IMR-90 (cell line): Measurements from ENCODE around the gene MCF2L. TPM values are rescaled to one million over a fixed set of nuclear protein-coding genes. Genes with fewer than 3 reads are reported as not detected.

ENCODE experiments used
- ATAC-seq: fragments of 200-7000 bp; cut with Tn5 transposase; 2 replicates; pipeline ENCODE4 v1.9.1; 2020; ENCODE audit warnings: low read depth, mild to moderate bottlenecking, moderate library complexity
- BruUV-seq: library from RNA; stranded (reverse); fragments of 400-500 nt; replicated peaks from 2 replicates; lab custom pipeline; 2021; lab: Mats Ljungman, UMichigan
- CTCF ChIA-PET: fragments of 300-600 bp; formaldehyde crosslinking; extraction: SDS; loops from one replicate; lab custom pipeline; 2021; ENCODE audit warnings: antibody characterized with exemption; lab: Yijun Ruan, JAX
- POLR2A ChIA-PET: fragments of 300-600 bp; sonication (Branson Sonifier 250); formaldehyde crosslinking; loops from one replicate; lab custom pipeline; 2022; ENCODE audit warnings: antibody characterized with exemption; ENCODE audit not compliant: unreplicated experiment; lab: Charles Lee
- DNase-seq: peaks from one replicate; pipeline ENCODE4 v3.0.0; 2013
- H2AFZ ChIP-seq: replicated peaks from 2 replicates; pipeline ENCODE3; 2013; ENCODE audit warnings: low read length, mild to moderate bottlenecking; ENCODE audit not compliant: poor library complexity
- H2AK5ac ChIP-seq: 2 replicates; pipeline ENCODE4 v1.6.1; 2013; ENCODE audit warnings: low read depth, low read length, inconsistent platforms
- H2AK9ac ChIP-seq: replicated peaks from 2 replicates; pipeline ENCODE3; 2013; ENCODE audit warnings: mild to moderate bottlenecking, low read depth, low read length, moderate library complexity; ENCODE audit not compliant: poor library complexity
- H2BK120ac ChIP-seq: 2 replicates; pipeline ENCODE4 v1.6.1; 2013; ENCODE audit warnings: low read depth, low read length, inconsistent platforms
- H2BK15ac ChIP-seq: 3 replicates; pipeline ENCODE4 v1.6.1; 2013; ENCODE audit warnings: low read depth, low read length, inconsistent platforms
- H2BK20ac ChIP-seq: 2 replicates; pipeline ENCODE4 v1.6.1; 2013; ENCODE audit warnings: low read depth, mild to moderate bottlenecking, inconsistent platforms, low read length, moderate library complexity
- H2BK5ac ChIP-seq: 2 replicates; pipeline ENCODE4 v1.6.1; 2013; ENCODE audit warnings: mild to moderate bottlenecking, low read depth, low read length, inconsistent platforms; ENCODE audit not compliant: poor library complexity, severe bottlenecking
- H3K14ac ChIP-seq: replicated peaks from 2 replicates; pipeline ENCODE4 v1.6.1; 2013; ENCODE audit warnings: low read depth, low read length, inconsistent platforms
- H3K18ac ChIP-seq: 2 replicates; pipeline ENCODE4 v1.6.1; 2013; ENCODE audit warnings: low read depth, low read length, control low read depth
- H3K23ac ChIP-seq: 2 replicates; pipeline ENCODE4 v1.6.1; 2013; ENCODE audit warnings: low read depth, low read length, inconsistent platforms
- H3K27ac ChIP-seq: 2 replicates; pipeline ENCODE4 v1.5.1; 2013; ENCODE audit warnings: mild to moderate bottlenecking, control low read depth, low read length; ENCODE audit not compliant: insufficient read depth
- H3K27me3 ChIP-seq: 2 replicates; pipeline ENCODE4 v1.6.1; 2013; ENCODE audit warnings: low read length; ENCODE audit not compliant: control insufficient read depth, insufficient read depth
- H3K36me3 ChIP-seq: 2 replicates; pipeline ENCODE4 v1.6.1; 2013; ENCODE audit warnings: low read length, mixed read lengths; ENCODE audit not compliant: control insufficient read depth, insufficient read depth
- H3K4ac ChIP-seq: 2 replicates; pipeline ENCODE4 v1.6.1; 2013; ENCODE audit warnings: low read depth, low read length, inconsistent platforms
- H3K4me1 ChIP-seq: 2 replicates; pipeline ENCODE4 v1.6.1; 2013; ENCODE audit warnings: low read length, mixed read lengths; ENCODE audit not compliant: control insufficient read depth, insufficient read depth
- H3K4me2 ChIP-seq: 2 replicates; pipeline ENCODE4 v1.6.1; 2013; ENCODE audit warnings: low read depth, mild to moderate bottlenecking, control low read depth, low read length, moderate library complexity
- H3K4me3 ChIP-seq: 2 replicates; pipeline ENCODE4 v1.5.1; 2013; ENCODE audit warnings: low read depth, mild to moderate bottlenecking, control low read depth, low read length, moderate library complexity; ENCODE audit not compliant: insufficient read depth
- H3K56ac ChIP-seq: 2 replicates; pipeline ENCODE4 v1.6.1; 2013; ENCODE audit warnings: low read length, inconsistent platforms; ENCODE audit not compliant: insufficient read depth; ENCODE audit errors: extremely low read depth
- H3K79me1 ChIP-seq, 2 experiments: 2 replicates each; pipeline ENCODE4 v1.6.1; 2013; ENCODE audit warnings: low read length in 2 of 2, inconsistent platforms in 1 of 2, low read depth in 1 of 2
- H3K9ac ChIP-seq: 2 replicates; pipeline ENCODE4 v1.6.1; 2013; ENCODE audit warnings: low read depth, low read length, control low read depth
- H3K9me1 ChIP-seq: 2 replicates; pipeline ENCODE4 v1.6.1; 2013; ENCODE audit warnings: low read length, inconsistent platforms; ENCODE audit not compliant: insufficient read depth
- H3K9me3 ChIP-seq: 2 replicates; pipeline ENCODE4 v1.6.1; 2013; ENCODE audit warnings: low read length; ENCODE audit not compliant: control insufficient read depth, insufficient read depth
- H4K20me1 ChIP-seq: 2 replicates; pipeline ENCODE4 v1.6.1; 2013; ENCODE audit warnings: low read length, inconsistent platforms; ENCODE audit not compliant: insufficient read depth
- H4K5ac ChIP-seq: 2 replicates; pipeline ENCODE4 v1.6.1; 2013; ENCODE audit warnings: mild to moderate bottlenecking, low read depth, low read length, control low read depth
- H4K8ac ChIP-seq, 2 experiments: 2 replicates each; pipeline ENCODE4 v1.6.1; 2013; ENCODE audit warnings: low read depth in 2 of 2, low read length in 2 of 2, control low read depth in 1 of 2, inconsistent platforms in 1 of 2
- H4K91ac ChIP-seq: 2 replicates; pipeline ENCODE4 v1.6.1; 2013; ENCODE audit warnings: low read depth, low read length, inconsistent platforms; ENCODE audit not compliant: insufficient read depth
- CEBPB ChIP-seq: IDR thresholded peaks from 2 replicates; pipeline ENCODE4 v1.6.1; 2012; ENCODE audit warnings: low read depth, low read length, improper control_type of control experiment
- CHD1 ChIP-seq: IDR thresholded peaks from 2 replicates; pipeline ENCODE4 v1.6.1; 2012; ENCODE audit warnings: low read depth, low read length, improper control_type of control experiment
- MAFK ChIP-seq: IDR thresholded peaks from 2 replicates; pipeline ENCODE4 v1.6.1; 2012; ENCODE audit warnings: low read depth, low read length, improper control_type of control experiment
- MAZ ChIP-seq: IDR thresholded peaks from 2 replicates; pipeline ENCODE4 v1.6.1; 2012; ENCODE audit warnings: low read depth, mild to moderate bottlenecking, low read length, improper control_type of control experiment, moderate library complexity, borderline replicate concordance
- POLR2A ChIP-seq: IDR thresholded peaks from 2 replicates; pipeline ENCODE4 v1.6.1; 2012; ENCODE audit warnings: mild to moderate bottlenecking, low read depth, low read length
- RCOR1 ChIP-seq: IDR thresholded peaks from 2 replicates; pipeline ENCODE4 v1.6.1; 2012; ENCODE audit warnings: mild to moderate bottlenecking, low read length, improper control_type of control experiment; ENCODE audit not compliant: insufficient replicate concordance
- SMC3 ChIP-seq: fragments of 150-350 bp; IDR thresholded peaks from 2 replicates; pipeline ENCODE4 v1.6.1; 2016; ENCODE audit warnings: low read depth, mild to moderate bottlenecking, antibody characterized with exemption, low read length, moderate library complexity
- WGBS, 2 experiments: methylation state at CpG; one replicate each; pipeline versions ENCODE4 v1.1.5 to v1.1.7; 2013; ENCODE audit warnings: missing lambda C conversion rate in 2 of 2; ENCODE audit not compliant: insufficient read length in 1 of 2; ENCODE audit errors: extremely low coverage in 2 of 2; 5-methylcytosine and 5-hydroxymethylcytosine counted together
- dilution Hi-C: fragments of 300-500 bp; cut with HindIII; formaldehyde crosslinking; loops from one replicate; pipeline ENCODE4 v1.14.3; 2018; ENCODE audit warnings: low sequenced_read_pairs; ENCODE audit not compliant: unreplicated experiment
- in situ Hi-C: fragments of 300-500 bp; cut with MboI; formaldehyde crosslinking; loops from 3 replicates; pipeline ENCODE4 v1.14.3; 2019; ENCODE audit warnings: low sequenced_read_pairs, inconsistent platforms, mixed read lengths
- intact Hi-C: fragments of 100-400 bp; cut with micrococcal nuclease; formaldehyde crosslinking; loops from 2 replicates; pipeline ENCODE4 v1.10.0; 2022
- polyA plus RNA-seq, 3 experiments: library from polyadenylated mRNA; depleted of rRNA; stranded (reverse); fragments of >200 nt; gene quantifications; 2 replicates each; pipeline ENCODE4 v1.2.3, GENCODE V29; 2012; ENCODE audit warnings: low replicate concordance in 1 of 3
- total RNA-seq: library from RNA; depleted of rRNA; stranded (reverse); fragments of >200 nt; gene quantifications from 2 replicates; pipeline ENCODE4 v1.2.3, GENCODE V29; 2012
- TF ChIP-seq, protein P1 (sequence below): fragments of 150-350 bp; IDR thresholded peaks from 2 replicates; pipeline ENCODE4 v1.6.1; 2017; ENCODE audit warnings: mild to moderate bottlenecking, antibody characterized with exemption, low read length, low read depth
- TF ChIP-seq, protein P2 (sequence below): fragments of 150-350 bp; IDR thresholded peaks from 2 replicates; pipeline ENCODE4 v1.6.1; 2016; ENCODE audit warnings: low read depth, mild to moderate bottlenecking, low read length, moderate library complexity, borderline replicate concordance
- TF ChIP-seq, protein P3 (sequence below): conservative IDR thresholded peaks from 2 replicates; pipeline ENCODE4 v1.5.1; 2012; ENCODE audit warnings: mild to moderate bottlenecking, low read depth, low read length, improper control_type of control experiment

The MCF2L gene
- total and polyA plus RNA-seq, 2 of the 4 experiments (the other 2 are of a cell fraction): 0.18 TPM; not detected in 1

DNA sequence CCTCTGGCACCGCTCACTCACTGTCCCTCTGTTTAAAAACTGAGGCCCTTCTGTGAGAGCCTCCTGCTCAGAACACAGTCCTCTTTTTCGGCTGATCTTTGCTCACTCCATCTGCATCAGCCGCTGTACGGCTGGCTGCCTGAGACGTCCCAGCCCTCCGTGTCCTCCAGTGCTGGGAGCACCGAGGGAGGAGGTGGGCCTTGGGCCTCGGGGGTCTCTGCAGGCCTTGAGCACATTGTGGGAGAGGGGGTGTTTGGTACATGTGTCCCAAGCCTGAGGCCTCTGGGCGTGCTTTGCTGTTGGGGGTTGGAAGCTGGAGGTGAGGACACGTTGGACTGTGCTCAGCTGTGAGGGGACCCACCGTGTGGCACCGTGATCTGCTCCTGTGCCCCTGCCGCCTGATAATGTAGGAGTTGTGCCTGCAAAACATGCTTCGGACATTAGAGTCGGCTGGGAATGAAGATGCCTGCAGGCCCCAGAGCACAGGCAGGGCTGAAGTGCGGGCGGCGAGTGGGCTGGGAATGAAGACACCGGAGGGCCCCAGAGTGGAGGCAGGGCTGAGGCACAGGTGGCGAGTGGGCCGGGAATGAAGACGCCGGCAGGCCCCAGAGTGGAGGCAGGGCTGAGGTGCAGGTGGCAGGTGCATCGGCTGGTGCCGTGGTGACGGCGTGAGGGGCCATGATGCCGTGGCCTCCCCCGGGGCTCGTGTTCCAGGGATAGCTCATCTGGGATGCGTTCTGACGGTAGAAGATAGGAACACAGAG is 30.6 kb downstream of the MCF2L start:
- Histone ChIP-seq H3K4me2 (no peak overlapping the region), H4K91ac (no peak overlapping the region), H3K9ac (no peak overlapping the region), H3K36me3 (no peaks in the 10 kb centered on the region), H3K4ac (no peak overlapping the region), H2AK5ac (no peak overlapping the region), H2BK20ac (no peak overlapping the region), H3K56ac (no peak overlapping the region), H4K5ac (no peak overlapping the region), H3K4me3 (no peak overlapping the region), H2BK15ac (no peak overlapping the region), H3K23ac (no peak overlapping the region), H3K9me1 (no peaks in the 10 kb centered on the region), H3K79me1 (no peaks in the 10 kb centered on the region), H3K27ac (no peak overlapping the region), H2BK5ac (no peak overlapping the region), H3K27me3 (peaks cover 84% of the 10 kb centered on the region), H2AFZ (no peak overlapping the region), H3K14ac (no peak overlapping the region), H3K9me3 (no peaks in the 10 kb centered on the region; the same call in 1 of the 2 replicates), H4K8ac (no peak overlapping the region), H2AK9ac (no peak overlapping the region), H4K20me1 (no peaks in the 10 kb centered on the region; the same call in 1 of the 2 replicates), H2BK120ac (no peak overlapping the region), H3K4me1 (no peaks in the 10 kb centered on the region; the same call in 1 of the 2 replicates), H3K18ac (no peak overlapping the region)
- dilution Hi-C loops (no loop called here), intact Hi-C loops (no loop called here), in situ Hi-C loops (no loop called here)
- ATAC-seq (no peak), DNase-seq (no peak)
- 81% methylated on average over 18 of the region's 32 CpGs; no CpG with 5 or more reads in 1 of the 2 experiments for WGBS, 2 experiments
- TF ChIP-seq MAFK (no peak), POLR2A (no peak), RCOR1 (no peak), CHD1 (no peak), CEBPB (no peak), MAZ (no peak), SMC3 (no peak)
- TF ChIP-seq, protein P1, sequence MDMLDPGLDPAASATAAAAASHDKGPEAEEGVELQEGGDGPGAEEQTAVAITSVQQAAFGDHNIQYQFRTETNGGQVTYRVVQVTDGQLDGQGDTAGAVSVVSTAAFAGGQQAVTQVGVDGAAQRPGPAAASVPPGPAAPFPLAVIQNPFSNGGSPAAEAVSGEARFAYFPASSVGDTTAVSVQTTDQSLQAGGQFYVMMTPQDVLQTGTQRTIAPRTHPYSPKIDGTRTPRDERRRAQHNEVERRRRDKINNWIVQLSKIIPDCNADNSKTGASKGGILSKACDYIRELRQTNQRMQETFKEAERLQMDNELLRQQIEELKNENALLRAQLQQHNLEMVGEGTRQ: no peak
- TF ChIP-seq, protein P2, sequence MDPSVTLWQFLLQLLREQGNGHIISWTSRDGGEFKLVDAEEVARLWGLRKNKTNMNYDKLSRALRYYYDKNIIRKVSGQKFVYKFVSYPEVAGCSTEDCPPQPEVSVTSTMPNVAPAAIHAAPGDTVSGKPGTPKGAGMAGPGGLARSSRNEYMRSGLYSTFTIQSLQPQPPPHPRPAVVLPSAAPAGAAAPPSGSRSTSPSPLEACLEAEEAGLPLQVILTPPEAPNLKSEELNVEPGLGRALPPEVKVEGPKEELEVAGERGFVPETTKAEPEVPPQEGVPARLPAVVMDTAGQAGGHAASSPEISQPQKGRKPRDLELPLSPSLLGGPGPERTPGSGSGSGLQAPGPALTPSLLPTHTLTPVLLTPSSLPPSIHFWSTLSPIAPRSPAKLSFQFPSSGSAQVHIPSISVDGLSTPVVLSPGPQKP: no peak
- TF ChIP-seq, protein P3, sequence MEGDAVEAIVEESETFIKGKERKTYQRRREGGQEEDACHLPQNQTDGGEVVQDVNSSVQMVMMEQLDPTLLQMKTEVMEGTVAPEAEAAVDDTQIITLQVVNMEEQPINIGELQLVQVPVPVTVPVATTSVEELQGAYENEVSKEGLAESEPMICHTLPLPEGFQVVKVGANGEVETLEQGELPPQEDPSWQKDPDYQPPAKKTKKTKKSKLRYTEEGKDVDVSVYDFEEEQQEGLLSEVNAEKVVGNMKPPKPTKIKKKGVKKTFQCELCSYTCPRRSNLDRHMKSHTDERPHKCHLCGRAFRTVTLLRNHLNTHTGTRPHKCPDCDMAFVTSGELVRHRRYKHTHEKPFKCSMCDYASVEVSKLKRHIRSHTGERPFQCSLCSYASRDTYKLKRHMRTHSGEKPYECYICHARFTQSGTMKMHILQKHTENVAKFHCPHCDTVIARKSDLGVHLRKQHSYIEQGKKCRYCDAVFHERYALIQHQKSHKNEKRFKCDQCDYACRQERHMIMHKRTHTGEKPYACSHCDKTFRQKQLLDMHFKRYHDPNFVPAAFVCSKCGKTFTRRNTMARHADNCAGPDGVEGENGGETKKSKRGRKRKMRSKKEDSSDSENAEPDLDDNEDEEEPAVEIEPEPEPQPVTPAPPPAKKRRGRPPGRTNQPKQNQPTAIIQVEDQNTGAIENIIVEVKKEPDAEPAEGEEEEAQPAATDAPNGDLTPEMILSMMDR: no peak
- POLR2A ChIA-PET: no interaction called here
- CTCF ChIA-PET: no interaction called here
- BruUV-seq: no TSS peak
